HepG2 (cell line): ENCODE data around the gene POFUT2. TPM values are rescaled to one million over a fixed set of nuclear protein-coding genes. Genes with fewer than 3 reads are reported as not detected.

Source experiments
- AHR ChIP-seq: IDR thresholded peaks from 2 replicates; pipeline ENCODE4 v1.6.1; 2018; ENCODE audit warnings: missing genetic modification reagents, missing compliant biosample characterization
- CENPT ChIP-seq: sonication (generic); formaldehyde crosslinking; IDR thresholded peaks from 2 replicates; pipeline ENCODE4 v1.8.0; 2022; ENCODE audit warnings: low read depth, mild to moderate bottlenecking, moderate library complexity, missing genetic modification reagents
- GFI1 ChIP-seq: sonication (generic); formaldehyde crosslinking; IDR thresholded peaks from 2 replicates; pipeline ENCODE4 v1.5.0; 2020; ENCODE audit warnings: missing genetic modification reagents, mild to moderate bottlenecking, borderline replicate concordance
- PHF21A ChIP-seq: sonication (generic); formaldehyde crosslinking; IDR thresholded peaks from 2 replicates; pipeline ENCODE4 v1.5.0; 2020; ENCODE audit warnings: mild to moderate bottlenecking, missing genetic modification reagents
- SP1 ChIP-seq, 2 experiments: fragments of 450-650 bp in 1 of 2; sonication (generic) in 1 of 2; formaldehyde crosslinking in 1 of 2; IDR thresholded peaks; 2 replicates each; pipeline versions ENCODE4 v1.4.0 to v1.6.1; 2016 to 2020; ENCODE audit warnings: missing genetic modification reagents in 1 of 2
- TP53 ChIP-seq: sonication (generic); formaldehyde crosslinking; conservative IDR thresholded peaks from 2 replicates; pipeline ENCODE4 v1.4.0; 2020; ENCODE audit warnings: missing genetic modification reagents
- TRIM24 ChIP-seq: sonication (generic); formaldehyde crosslinking; IDR thresholded peaks from 2 replicates; pipeline ENCODE4 v1.8.0; 2022; ENCODE audit warnings: mild to moderate bottlenecking, missing genetic modification reagents
- XRCC5 ChIP-seq: fragments of 200-400 bp; formaldehyde crosslinking; optimal IDR thresholded peaks from 2 replicates; pipeline ENCODE3; 2017; ENCODE audit warnings: mild to moderate bottlenecking, low read length
- ZBTB21 ChIP-seq: sonication (generic); formaldehyde crosslinking; IDR thresholded peaks from 2 replicates; pipeline ENCODE4 v1.4.0; 2020; ENCODE audit warnings: missing genetic modification reagents
- ZKSCAN8 ChIP-seq: IDR thresholded peaks from 2 replicates; pipeline ENCODE4 v1.6.1; 2016; ENCODE audit warnings: borderline replicate concordance, missing genetic modification reagents, missing compliant biosample characterization
- ZNF138 ChIP-seq: sonication (generic); formaldehyde crosslinking; IDR thresholded peaks from 2 replicates; pipeline ENCODE4 v1.5.0; 2020; ENCODE audit warnings: mild to moderate bottlenecking, low read depth, missing genetic modification reagents
- ZNF160 ChIP-seq: sonication (generic); formaldehyde crosslinking; IDR thresholded peaks from 2 replicates; pipeline ENCODE4 v1.8.0; 2022; ENCODE audit warnings: mild to moderate bottlenecking, inconsistent platforms, missing genetic modification reagents
- ZNF530 ChIP-seq: sonication (generic); formaldehyde crosslinking; IDR thresholded peaks from 2 replicates; pipeline ENCODE4 v1.5.0; 2020; ENCODE audit warnings: low read depth, mild to moderate bottlenecking, missing genetic modification reagents
- ZNF589 ChIP-seq: sonication (generic); formaldehyde crosslinking; conservative IDR thresholded peaks from 2 replicates; pipeline ENCODE4 v1.8.0; 2022; ENCODE audit warnings: mild to moderate bottlenecking, moderate library complexity, missing genetic modification reagents
- ZNF790 ChIP-seq: sonication (generic); formaldehyde crosslinking; IDR thresholded peaks from 2 replicates; pipeline ENCODE4 v1.8.0; 2022; ENCODE audit warnings: missing genetic modification reagents, mild to moderate bottlenecking, borderline replicate concordance
- ZNF83 ChIP-seq: sonication (generic); formaldehyde crosslinking; IDR thresholded peaks from 2 replicates; pipeline ENCODE4 v1.4.0; 2020; ENCODE audit warnings: missing genetic modification reagents, mild to moderate bottlenecking, borderline replicate concordance
- polyA plus RNA-seq, 8 experiments: library from polyadenylated mRNA; depleted of rRNA in 3 of 8; stranded (reverse) in 7 of 8; unstranded in 1 of 8; fragments of >200 nt; fragmentation: Illumina TruSeq in 4 of 8; extraction: Trizol in 4 of 8; gene quantifications; 2 replicates each; pipeline versions ENCODE4 v1.2.1 to v1.2.3, GENCODE V29; 2011 to 2016; ENCODE audit warnings: low read depth in 4 of 8, missing spikeins in 1 of 8, mixed read lengths in 1 of 8; ENCODE audit not compliant: insufficient read depth in 1 of 8
- total RNA-seq, 5 experiments: library from RNA; depleted of rRNA; stranded (reverse); fragments of >200 nt; fragmentation: Illumina TruSeq; extraction: Trizol; gene quantifications; 2 replicates each; pipeline ENCODE4 v1.2.3, GENCODE V29; 2016; ENCODE audit warnings: low read depth in 1 of 5
- TF ChIP-seq, protein P1 (sequence below): IDR thresholded peaks from 2 replicates; pipeline ENCODE4 v1.6.1; 2012; ENCODE audit warnings: low read length, improper control_type of control experiment
- TF ChIP-seq, protein P2 (sequence below), 2 experiments: IDR thresholded peaks; 2 replicates each; pipeline ENCODE4 v1.6.1; 2011 to 2012; ENCODE audit warnings: low read length in 2 of 2, borderline replicate concordance in 1 of 2, low read depth in 1 of 2, mild to moderate bottlenecking in 1 of 2, moderate library complexity in 1 of 2
- TF ChIP-seq, protein P3 (sequence below): sonication (generic); formaldehyde crosslinking; IDR thresholded peaks from 2 replicates; pipeline ENCODE4 v1.5.1; 2020; ENCODE audit warnings: mild to moderate bottlenecking, missing genetic modification reagents, borderline replicate concordance
- TF ChIP-seq, protein P4 (sequence below): sonication (generic); formaldehyde crosslinking; IDR thresholded peaks from 2 replicates; pipeline ENCODE4 v1.4.0; 2020; ENCODE audit warnings: missing genetic modification reagents

Gene POFUT2
- total and polyA plus RNA-seq, 2 of the 13 experiments (the other 11 are each of a cell fraction or from before 2014, with no cell fraction given) = 22.8 to 24.0 TPM

DNA sequence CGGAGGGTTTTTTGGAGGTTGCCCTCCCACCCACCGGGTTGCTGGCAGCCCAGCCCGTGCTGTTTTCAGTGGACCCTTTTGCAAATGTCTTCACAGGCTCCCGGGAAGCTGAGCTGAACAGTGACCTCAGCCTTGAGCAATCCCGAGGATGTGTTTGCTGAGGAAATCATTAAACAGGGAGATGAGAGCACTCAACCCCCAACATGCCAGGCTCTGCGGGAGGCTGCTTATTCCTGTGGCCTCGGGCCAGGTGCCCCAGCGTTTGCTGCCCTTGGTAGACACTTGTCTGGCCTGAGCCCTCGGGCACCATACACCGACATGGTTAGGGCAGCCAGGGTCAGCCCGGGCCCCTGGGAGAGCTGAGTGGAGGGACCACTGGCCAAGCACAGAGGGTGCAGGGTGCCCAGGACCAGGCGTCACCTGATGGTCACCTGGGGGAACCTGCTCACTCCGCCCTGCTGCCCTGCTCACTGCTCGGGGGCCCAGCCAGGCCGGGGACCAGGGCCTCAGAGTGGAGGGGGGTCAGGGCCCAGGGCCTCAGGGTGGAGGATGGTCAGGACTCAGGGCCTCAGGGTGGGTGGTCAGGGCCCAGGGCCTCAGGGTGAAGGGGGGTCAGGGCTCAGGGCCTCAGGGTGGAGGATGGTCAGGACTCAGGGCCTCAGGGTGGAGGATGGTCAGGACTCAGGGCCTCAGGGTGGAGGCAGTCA, 42.5 kb upstream of the POFUT2 start (continued):
- TF ChIP-seq, protein P1, sequence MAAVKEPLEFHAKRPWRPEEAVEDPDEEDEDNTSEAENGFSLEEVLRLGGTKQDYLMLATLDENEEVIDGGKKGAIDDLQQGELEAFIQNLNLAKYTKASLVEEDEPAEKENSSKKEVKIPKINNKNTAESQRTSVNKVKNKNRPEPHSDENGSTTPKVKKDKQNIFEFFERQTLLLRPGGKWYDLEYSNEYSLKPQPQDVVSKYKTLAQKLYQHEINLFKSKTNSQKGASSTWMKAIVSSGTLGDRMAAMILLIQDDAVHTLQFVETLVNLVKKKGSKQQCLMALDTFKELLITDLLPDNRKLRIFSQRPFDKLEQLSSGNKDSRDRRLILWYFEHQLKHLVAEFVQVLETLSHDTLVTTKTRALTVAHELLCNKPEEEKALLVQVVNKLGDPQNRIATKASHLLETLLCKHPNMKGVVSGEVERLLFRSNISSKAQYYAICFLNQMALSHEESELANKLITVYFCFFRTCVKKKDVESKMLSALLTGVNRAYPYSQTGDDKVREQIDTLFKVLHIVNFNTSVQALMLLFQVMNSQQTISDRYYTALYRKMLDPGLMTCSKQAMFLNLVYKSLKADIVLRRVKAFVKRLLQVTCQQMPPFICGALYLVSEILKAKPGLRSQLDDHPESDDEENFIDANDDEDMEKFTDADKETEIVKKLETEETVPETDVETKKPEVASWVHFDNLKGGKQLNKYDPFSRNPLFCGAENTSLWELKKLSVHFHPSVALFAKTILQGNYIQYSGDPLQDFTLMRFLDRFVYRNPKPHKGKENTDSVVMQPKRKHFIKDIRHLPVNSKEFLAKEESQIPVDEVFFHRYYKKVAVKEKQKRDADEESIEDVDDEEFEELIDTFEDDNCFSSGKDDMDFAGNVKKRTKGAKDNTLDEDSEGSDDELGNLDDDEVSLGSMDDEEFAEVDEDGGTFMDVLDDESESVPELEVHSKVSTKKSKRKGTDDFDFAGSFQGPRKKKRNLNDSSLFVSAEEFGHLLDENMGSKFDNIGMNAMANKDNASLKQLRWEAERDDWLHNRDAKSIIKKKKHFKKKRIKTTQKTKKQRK = no peak
- TF ChIP-seq ZNF589 (CRISPR knock-in tag) = no peak
- TF ChIP-seq, protein P2, sequence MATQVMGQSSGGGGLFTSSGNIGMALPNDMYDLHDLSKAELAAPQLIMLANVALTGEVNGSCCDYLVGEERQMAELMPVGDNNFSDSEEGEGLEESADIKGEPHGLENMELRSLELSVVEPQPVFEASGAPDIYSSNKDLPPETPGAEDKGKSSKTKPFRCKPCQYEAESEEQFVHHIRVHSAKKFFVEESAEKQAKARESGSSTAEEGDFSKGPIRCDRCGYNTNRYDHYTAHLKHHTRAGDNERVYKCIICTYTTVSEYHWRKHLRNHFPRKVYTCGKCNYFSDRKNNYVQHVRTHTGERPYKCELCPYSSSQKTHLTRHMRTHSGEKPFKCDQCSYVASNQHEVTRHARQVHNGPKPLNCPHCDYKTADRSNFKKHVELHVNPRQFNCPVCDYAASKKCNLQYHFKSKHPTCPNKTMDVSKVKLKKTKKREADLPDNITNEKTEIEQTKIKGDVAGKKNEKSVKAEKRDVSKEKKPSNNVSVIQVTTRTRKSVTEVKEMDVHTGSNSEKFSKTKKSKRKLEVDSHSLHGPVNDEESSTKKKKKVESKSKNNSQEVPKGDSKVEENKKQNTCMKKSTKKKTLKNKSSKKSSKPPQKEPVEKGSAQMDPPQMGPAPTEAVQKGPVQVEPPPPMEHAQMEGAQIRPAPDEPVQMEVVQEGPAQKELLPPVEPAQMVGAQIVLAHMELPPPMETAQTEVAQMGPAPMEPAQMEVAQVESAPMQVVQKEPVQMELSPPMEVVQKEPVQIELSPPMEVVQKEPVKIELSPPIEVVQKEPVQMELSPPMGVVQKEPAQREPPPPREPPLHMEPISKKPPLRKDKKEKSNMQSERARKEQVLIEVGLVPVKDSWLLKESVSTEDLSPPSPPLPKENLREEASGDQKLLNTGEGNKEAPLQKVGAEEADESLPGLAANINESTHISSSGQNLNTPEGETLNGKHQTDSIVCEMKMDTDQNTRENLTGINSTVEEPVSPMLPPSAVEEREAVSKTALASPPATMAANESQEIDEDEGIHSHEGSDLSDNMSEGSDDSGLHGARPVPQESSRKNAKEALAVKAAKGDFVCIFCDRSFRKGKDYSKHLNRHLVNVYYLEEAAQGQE (IDR thresholded peaks at IDR 0.05; ENCODE audit: borderline replicate concordance in 1 of 2, low read depth in 1 of 2, low read length in 2 of 2) = no peak
- no peak for TF ChIP-seq SP1 (IDR thresholded peaks at IDR 0.05)
- TF ChIP-seq SP1 (CRISPR knock-in tag; IDR thresholded peaks at IDR 0.05) = no peak
- peak; percentile 50 for TF ChIP-seq XRCC5
- no peak for TF ChIP-seq ZBTB21
- TF ChIP-seq TP53 = no peak
- TF ChIP-seq, protein P3, sequence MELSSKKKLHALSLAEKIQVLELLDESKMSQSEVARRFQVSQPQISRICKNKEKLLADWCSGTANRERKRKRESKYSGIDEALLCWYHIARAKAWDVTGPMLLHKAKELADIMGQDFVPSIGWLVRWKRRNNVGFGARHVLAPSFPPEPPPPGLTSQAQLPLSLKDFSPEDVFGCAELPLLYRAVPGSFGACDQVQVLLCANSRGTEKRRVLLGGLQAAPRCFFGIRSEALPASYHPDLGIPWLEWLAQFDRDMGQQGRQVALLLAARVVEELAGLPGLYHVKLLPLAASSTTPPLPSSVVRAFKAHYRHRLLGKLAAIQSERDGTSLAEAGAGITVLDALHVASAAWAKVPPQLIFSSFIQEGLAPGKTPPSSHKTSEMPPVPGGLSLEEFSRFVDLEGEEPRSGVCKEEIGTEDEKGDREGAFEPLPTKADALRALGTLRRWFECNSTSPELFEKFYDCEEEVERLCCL (CRISPR knock-in tag) = no peak; the same call in 1 of the 2 replicates
- TF ChIP-seq CENPT (CRISPR knock-in tag) = no peak
- no peak for TF ChIP-seq ZKSCAN8 (CRISPR knock-in tag)
- TF ChIP-seq PHF21A (CRISPR knock-in tag) = peak; percentile 86
- no peak for TF ChIP-seq TRIM24 (CRISPR knock-in tag)
- no peak for TF ChIP-seq ZNF83 (CRISPR knock-in tag)
- TF ChIP-seq ZNF530 (CRISPR knock-in tag) = no peak
- no peak for TF ChIP-seq GFI1 (CRISPR knock-in tag)
- TF ChIP-seq ZNF138 (CRISPR knock-in tag) = no peak
- TF ChIP-seq, protein P4, sequence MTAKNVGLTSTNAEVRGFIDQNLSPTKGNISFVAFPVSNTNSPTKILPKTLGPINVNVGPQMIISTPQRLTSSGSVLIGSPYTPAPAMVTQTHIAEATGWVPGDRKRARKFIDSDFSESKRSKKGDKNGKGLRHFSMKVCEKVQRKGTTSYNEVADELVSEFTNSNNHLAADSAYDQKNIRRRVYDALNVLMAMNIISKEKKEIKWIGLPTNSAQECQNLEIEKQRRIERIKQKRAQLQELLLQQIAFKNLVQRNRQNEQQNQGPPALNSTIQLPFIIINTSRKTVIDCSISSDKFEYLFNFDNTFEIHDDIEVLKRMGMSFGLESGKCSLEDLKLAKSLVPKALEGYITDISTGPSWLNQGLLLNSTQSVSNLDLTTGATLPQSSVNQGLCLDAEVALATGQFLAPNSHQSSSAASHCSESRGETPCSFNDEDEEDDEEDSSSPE (CRISPR knock-in tag) = no peak; the same call in 1 of the 2 replicates
- TF ChIP-seq ZNF160 (CRISPR knock-in tag) = no peak
- no peak for TF ChIP-seq ZNF790 (CRISPR knock-in tag)
- TF ChIP-seq AHR = no peak
